DMS53 (cell line): ENCODE data around the gene PREX1.

ENCODE experiments used
- DNase-seq: peaks from one replicate; lab custom pipeline; 2025; lab: John Stamatoyannopoulos, UW

The PREX1 gene

DNA sequence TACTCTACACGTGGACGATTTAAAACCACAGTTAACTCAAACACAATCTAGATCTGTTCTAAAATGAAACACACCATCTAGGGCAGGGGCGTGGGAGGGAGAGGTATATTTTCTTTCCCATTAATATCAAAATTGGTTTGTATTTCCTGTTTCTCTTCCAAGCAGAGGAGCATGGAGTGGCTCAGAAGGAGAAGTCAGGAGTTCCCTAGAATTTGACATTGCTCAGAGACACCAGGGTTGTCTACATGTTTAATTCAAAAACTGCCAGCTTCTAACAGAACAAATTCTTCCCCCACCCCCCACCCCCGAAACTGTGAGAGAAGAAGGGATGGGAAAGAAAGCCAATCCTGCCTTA lies 2.3 kb downstream of the PREX1 start:
- DNase-seq, result no peak

DNA sequence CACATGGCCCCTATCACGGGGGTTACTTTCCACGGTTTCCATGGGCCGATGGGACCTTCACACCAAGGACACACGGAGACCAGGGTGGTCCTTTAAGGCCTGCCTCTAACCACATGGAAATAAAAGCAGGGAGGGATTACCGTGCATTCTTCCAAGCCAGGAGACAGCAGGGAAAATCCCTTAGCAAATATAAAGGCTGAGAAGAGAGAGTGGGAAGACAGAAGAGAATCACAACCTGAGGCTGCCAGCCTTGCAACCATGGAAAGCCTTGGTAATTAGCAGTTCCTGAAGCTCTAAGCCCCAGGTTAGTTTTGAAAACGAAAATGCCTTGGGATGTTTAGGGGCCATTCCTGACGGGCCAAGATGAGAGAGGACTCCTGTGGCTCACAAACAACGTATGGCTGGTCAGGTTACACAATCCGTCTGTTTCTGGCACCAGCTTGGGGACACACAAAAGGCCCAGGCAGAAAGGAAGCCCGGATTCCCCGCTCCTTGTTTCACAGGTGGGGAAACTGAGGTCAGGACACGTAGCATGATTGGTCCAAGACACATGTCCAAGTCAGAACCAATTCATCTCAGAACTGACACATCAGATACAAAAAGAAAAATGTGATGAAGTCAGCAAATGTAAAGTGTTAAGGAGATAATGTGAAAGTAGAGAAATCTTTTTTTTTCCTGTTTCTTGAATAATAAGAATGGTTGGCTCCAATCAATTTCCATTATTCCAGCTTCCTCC lies 2.8 kb downstream of the PREX1 start:
- no peak for DNase-seq

DNA sequence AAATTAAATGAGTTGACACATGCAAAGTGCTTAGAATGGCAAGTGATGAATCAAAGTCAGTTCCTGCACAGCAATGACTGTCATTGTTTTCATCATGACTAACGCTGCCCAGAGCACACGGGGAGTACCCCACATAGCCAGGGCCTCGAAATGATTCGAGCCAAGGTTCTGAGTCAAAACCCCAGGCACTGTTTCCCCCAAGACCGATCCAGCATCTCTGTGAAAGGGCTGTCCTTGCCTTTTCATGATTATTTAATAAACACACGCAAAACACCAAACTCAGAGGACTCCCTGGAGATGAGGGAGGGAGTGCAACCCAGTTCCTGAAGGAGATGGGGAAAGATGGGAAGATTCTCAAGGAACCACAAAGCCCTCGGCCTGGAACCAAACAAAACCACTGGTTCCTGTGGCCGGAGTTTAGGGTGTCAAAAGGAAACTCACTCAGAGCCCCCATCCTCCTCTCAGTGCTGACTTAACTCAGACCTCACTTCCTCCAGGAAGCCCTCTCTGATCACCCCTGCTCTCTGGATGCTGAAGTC lies 3.8 kb downstream of the PREX1 start:
- DNase-seq, result no peak

DNA sequence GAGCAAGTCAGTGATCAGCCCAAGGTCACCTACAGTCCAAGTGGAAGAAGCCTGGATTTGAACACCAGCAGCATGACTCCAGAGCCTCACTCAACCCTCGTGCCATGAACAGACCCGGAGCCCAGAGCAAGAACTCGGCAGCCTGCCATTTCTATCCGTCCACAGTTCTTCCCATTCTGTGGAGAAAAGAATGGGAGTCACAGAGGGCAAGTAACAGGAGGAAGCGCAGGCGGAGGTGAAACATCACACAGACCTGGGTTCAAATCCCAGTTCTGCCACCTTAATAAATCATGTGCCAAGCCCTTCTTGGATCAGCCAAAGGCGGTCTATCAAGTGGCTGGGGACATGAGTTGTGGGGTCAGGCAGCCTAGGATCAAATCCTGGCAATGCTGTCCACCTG lies 4.3 kb downstream of the PREX1 start:
- DNase-seq, result no peak

DNA sequence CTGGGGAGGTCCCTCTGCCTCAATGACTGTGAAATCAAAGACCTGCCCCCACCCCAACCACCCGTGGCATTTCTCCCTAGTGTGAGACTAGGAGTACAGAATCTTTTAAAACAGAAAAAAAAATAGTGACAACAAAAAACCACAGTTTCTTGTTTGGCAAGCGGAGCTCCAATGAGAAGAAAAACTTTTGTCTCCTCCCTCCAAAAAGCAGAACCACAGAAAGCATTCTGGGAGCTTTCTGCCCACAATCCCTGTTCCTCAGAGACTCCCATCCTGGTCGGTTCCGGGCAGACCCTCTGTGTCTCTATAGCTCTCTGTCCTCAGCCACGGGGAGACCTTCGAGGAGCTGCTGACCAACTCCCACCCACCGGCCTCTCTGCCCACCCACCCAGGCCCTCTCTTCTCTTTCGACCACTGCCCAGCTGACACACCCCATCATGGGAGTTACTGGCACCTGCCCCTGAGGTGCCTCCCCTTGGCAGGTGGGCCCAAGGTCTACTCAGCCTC lies 4.9 kb downstream of the PREX1 start:
- DNase-seq, result no peak

DNA sequence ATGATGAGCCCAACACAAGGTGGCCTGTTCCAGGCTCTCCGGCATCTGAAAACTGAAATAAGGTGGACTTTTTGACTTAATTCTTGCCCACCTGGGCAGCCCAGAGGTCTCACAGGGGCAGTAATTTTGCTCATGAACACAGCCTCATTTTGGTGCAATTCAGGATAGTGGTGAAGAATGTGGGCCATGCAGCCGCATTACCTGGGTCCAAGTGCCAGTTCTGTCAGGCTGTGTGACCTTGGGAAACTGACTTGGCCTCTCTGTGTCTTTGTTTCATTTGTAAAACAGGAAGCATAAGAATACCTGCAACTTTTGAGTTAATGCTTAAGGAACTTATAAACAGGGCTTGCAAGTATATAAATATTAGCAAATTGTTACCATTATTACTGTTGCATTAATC lies 5.6 kb downstream of the PREX1 start:
- DNase-seq, result no peak

DNA sequence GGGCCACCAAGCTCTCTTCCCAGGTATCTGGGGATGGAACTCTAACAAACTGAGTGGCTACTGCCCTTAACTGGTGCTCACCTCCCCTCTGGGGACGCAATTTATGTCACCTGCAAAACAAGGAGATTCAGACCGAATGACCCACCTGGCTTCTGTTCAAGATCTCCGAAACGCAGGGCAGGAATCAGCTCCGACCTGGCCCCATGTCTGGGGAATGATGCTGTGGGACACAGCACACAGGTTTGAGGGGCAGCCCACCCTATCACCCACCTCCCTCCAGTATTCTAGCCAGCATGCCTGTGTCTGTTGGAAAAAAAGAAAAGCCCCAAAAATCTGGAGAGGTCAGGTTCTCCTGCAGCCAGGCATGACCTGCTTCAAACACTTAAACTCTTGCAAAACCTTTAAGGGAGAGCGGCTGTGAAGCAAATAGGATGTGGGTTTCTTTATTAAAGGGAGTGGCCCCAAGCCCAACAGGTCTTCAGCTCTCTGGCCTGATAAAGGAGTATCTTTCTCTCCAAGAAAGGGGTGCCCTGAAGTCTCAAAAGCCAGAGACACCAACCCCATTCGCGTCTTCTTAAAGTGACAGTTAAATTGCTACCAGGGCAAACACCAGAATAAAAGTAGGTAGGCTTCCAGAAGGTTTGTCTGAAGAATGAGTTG lies 6.4 kb downstream of the PREX1 start:
- no peak for DNase-seq

DNA sequence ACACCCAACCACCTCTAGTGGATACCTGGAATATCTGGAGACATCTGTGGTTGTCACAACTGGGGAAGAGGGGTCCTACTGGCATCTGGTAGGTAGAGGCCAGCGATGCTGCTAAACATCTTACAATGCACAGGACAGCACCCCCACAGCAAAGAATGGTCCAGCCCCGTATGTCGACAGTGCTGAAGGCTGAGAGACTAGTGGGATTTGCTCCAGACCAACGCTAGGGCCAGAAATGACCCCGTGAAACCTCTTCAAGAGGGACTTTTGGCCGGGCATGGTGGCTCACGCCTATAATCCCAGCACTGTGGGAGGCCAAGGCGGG lies 7.2 kb downstream of the PREX1 start:
- DNase-seq, result no peak

DNA sequence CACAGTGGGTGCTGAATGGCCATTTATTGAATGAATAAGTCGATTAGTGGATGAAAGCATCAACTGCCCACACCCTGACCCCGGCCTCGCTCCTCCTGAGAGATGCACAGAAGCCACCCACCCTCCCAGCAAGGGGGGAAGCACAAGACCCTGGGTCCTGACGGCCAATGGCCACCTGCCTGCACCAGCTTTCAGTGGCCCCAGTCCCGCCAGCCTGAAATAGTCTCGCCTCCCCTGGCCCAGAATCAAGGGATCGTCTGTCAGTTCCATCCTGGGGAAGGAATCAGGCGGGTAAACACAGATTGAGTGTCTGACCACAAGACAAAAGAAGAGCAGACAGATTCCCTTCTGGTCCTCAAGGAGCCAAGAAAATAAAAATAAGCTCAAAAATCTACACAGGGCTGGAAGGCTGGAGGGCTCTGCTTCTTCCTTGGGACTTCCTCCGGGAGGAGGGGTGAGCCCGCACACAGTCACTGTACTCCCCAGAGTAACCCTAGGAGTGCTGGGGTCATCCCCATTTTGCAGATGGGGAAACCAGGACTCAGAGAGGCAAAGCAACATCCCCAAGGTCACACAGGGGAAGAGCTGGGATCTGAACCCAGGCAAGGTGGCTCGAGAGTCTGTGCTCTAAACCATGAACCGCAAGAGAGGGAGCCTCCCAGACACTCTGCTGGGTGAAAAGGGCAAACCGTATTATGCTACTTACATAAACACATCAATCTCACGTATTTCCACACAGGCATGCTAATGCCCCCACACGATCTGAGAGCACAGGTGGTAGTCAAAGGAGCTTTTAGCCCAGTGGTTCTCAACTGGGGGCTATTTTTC lies 7.8 kb downstream of the PREX1 start:
- no peak for DNase-seq

DNA sequence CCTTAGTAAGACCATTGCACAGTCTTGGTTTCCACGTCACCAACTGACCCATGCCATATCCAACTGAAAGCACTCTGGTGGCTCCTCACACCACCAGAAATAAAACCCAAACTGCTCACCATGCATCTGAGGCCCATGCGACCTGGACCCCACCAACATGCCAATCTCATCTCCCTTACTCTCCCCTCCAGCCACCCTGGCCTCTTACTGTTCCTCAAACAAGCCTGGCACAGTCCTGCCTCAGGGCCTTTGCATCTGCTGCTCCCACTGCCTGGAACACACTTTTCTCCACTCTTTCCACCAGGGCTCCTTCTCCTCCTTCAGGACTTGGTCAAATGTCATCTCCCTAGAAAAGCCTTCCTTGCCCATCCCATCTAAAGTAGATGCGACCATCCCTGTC lies 8.7 kb downstream of the PREX1 start:
- no peak for DNase-seq

DNA sequence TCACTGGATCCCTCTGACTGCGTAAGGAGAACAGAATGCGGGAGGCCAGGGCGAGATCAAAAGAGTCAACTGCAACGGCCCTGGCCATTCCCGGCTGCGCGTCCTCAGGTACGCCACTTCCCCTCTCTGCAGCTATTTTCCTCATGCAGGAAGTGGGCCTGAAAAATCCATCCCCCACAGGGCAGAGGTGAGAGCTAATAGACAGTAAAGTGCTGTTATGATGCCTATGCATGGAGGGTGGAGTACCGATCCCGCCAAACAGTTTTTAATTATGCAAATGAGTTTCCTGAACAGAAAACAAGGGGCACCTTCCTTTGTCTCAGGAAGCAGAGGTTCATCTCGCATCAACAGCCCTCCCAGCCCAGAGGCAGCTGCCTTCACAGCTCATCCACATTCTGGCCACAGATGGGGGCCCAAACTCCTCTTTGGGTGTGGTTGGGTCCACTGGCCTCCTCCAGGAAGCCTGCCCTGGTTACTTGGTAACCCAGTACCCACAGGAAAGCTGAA lies 9.3 kb downstream of the PREX1 start:
- no peak for DNase-seq

DNA sequence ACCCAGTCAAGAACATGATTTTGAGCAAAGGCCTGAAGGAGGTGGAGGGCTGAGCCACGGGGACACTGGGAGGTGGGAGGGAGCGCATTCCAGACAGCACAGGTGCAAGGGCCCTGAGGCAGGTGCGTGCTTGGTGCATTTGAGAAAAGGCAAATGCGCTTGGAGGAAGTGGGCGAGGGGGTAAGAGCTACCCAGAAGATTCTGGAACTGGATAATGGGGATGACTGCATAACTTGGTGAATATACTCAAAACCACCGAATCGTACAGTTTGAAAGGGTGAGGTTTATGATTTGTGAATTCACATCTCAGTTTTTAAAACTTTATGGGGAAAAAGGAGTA lies 9.8 kb downstream of the PREX1 start:
- DNase-seq, result no peak

DNA sequence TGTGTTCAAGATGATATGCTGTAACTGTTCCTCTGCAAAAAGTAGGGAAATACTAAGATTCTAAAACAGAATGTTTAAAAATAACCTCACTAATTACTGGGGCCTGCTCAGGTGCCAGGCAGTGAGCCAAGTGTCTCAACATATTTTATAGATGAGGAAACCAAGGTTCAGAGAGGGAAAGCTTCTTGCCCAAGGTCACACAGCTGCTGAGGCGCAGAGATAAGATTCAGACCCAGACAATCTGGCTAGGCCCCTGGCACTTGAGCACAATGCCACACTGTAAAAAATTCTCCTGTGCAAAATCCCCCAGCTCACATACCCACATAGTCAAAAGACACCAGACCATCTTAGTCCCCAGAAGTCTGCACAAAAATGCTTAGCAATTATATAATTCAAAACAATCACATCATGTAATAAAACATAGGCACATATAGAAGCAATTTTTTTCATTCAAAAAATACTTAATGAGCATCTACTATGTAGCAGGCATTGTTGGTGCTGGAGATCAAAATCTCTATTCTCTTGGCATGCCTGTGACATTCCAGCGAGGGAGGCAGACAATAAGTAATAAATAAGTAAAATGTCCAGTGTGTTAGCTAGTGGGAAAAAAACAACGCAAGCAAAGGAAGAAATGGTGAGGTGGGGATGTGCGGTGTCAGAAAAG lies 10.3 kb downstream of the PREX1 start:
- no peak for DNase-seq

DNA sequence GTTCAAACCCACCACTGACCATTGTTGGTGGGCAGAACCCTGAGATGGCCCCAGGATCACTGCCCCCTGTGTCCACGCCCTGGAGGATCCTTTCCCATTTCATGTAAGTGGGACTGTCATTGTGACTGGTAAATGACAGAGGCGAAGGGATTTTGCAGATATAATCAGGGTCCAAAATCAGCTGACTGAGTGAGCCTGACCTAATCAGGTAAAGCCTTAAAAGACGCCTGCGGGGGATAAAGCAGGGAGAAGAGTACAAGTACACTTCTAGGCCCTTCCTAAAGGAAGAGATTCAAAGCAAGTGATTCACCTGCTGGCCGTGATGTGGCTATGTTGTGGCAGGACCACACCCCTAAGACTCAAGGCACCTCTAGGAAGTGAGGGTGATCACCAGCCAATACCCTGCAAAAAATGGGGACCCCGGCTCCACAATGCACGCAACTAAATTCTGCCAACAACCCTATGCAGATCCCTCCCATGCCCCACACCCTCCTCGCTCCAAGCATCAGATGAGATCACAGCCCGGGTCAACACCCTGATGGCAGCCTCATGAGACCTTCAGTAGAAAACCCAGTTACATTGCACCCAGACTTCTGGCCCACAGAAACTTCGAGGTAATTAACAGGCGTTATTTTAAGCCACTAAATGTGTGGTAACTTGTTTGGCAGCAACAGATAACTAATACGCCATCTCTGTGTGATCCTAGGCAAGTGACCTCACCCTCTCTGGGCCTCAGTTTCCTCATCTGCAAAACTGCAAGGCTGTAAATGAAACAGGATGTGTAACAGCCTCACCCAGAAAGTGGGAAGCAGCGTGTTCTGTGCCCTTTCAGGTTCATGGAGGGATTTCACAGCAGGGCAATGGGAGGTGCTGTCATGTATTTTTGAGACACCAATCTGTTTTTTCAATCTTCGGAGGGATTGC lies 11.3 kb downstream of the PREX1 start:
- no peak for DNase-seq

DNA sequence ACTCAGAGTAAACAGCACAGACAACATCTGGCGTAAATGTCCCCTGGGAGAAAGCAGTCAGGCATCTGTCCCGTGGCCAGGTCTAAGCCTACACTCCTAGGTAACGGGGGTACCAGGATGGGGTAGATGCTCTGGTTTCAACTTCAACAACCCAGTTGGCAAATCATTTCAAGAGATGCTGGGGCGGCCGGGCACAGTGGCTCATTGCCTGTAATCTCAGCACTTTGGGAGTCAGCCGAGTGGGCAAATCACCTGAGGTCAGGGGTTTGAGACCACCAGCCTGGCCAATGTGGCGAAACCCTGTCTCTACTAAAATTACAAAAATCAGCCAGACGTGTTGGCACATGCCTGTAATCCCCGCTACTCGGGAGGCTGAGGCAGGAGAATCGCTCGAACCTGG lies 12.3 kb downstream of the PREX1 start:
- no peak for DNase-seq

DNA sequence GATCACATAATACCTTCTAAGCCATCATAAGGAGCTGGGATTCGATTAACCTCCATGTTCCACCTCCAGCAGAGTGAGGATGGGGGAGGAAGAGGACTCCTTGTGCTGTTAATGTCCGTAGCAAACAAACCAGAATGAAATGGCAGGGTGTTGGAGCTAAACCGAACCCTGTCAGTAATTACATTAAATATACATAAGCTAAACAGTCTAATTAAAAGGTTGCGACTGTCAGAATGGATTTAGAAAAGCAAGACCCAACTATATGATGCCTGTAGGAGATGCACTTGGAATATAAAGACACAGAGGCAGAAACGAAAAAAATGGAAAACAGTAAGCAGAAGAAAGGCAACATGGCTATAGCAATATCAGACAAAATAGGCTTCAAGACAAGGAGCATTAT lies 13.2 kb downstream of the PREX1 start:
- no peak for DNase-seq

DNA sequence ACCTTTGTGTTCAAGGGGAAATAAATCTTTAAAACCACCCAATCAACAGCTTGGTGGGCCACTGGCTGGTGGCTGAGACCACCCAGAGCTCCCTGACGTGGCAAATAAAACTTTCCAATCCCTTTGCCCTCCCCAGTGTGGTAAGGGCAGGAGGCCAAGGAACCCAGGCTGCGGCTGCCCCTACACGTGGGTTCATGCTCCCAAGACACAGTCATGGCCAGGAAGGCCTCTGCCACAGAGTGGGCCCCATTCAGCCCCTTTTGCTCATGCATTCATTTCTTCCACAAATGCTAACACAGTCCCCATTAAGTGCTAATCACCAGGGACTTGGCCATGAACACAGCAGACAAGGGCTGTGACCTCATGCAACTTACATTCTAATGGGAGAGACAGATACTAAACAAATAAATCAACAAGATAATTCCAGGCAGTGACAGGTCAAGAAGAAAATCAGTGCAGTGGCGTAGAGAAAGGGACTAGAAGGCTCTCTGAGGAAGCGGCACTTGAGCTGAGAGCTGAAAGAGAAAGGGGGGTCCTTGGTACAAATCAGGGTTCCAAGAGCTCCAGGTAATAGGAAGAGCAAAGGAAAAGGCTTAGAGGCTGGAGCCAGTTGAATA lies 13.8 kb downstream of the PREX1 start:
- DNase-seq, result no peak

DNA sequence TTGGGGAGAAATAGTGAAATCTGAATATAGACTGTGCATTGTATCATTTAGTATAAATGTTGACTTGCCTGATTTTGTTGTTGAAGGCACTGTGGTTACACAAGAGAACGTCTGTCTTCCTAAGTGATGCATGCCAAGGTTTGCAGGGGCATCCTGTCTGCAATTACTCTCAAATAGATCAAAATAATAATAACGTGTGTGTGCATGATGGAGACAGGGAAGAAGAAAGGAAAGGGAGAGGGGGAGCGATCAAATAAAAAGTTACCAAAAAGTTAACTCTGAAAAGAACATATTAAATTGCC lies 14.4 kb downstream of the PREX1 start:
- no peak for DNase-seq

DNA sequence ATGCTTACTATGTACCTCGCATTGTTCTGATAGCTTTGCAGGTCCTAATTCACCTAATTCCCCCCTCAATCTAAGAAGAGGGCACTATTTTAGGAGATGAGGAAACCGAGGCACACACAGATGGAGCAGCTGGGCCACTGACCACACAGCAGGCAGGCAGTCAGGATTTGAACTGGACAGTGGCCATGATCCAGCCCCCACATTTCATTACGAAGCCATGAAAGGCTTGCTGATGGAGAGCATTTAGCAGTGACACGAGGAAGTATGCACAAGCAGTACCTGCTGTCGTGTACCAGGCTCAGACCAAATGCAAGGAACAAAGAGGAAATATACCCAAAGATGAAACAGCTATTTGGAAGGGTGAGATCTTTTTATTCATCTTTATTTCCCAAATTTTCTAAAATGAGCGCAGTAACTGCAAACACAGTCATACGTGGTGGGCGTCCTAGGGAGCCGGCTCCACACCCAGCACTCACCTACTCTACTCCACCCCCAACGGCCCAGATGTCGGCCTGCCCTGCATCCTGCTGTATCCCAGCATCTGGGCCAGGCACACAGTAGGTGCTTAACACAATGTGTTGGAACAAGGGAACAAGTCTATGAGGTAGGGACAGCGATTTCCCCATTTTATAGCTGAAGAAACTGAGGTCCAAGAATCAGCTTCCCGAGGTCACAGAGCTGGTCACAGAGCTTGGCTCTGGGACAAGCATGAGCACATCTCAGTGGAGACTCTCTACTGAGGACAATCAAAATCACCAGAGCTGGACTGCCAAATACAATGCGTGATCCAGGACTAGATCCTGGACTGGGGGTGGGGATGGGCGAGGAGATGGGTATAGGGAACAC lies 15.0 kb downstream of the PREX1 start:
- DNase-seq, result peak; percentile 29

DNA sequence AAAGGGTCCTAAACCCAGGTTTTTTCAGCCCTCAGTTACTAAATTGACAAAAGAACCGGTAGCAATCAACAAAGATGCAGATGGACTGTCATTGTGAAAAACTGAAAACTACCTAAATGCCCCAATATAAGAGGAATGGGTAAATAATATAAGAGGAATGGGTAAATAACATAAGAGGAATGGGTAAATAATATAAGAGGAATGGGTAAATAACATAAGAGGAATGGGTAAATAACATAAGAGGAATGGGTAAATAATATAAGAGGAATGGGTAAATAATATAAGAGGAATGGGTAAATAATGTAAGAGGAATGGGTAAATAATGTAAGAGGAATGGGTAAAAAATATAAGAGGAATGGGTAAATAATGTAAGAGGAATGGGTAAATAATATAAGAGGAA lies 15.7 kb downstream of the PREX1 start:
- peak; percentile 67 for DNase-seq
